Measurements from ENCODE around the gene PCDHGC3.
A peak's percentile ranks its signal among the peaks of the same experiment; 100 is the strongest.

PCDHGC3 gene

DNA sequence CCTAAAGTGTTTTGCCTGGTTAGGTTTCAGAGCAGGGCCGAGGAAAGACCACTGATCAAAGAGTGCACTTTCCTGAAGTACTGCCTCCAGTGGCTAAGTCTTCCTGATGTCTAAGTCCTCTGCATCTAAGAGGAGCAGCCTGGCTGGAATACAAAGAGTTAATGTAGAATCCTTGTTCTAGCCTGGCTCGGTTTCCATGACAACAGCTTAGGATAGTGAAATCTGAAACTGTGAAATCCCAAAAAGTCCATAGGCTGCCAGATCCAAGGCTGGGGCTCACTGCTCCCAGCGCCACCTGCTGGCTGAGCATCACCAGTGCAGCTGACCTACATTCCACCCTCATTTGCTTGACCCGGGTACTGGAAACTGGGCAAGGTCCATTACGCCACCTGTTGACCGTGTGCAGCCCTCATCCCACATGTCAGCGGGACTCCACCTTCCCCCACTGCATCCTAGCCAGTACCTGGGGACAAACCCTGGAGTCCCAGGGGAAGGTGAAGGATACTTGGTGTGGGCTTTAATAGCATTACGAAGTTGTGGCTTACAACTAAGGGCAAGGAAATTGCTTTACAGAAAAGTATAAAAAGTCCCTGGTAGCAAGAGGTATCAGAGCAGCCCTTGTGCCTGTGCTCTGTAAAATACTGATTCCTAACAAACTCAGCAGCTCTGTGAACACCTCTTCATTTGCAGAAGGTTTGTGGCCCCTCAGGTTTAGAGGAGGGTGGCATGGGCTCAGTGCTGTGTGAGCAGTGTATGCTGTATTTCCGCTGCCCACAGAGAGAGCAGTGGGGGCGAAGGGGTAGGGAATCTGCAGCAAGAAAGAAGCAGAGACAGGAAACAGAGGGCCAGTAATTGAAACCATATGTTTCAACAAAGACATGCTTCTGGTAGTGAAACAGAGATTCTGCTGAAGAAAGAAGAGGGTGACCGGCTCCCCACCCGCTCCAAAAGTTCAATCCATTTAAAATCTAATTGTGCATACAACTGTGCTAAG is 49.1 kb downstream of the PCDHGC3 start:
- H3K4me3 ChIP-seq (ENCODE audit: low read length), result peak overlapping the region; percentile 20
- TF ChIP-seq, protein P1, sequence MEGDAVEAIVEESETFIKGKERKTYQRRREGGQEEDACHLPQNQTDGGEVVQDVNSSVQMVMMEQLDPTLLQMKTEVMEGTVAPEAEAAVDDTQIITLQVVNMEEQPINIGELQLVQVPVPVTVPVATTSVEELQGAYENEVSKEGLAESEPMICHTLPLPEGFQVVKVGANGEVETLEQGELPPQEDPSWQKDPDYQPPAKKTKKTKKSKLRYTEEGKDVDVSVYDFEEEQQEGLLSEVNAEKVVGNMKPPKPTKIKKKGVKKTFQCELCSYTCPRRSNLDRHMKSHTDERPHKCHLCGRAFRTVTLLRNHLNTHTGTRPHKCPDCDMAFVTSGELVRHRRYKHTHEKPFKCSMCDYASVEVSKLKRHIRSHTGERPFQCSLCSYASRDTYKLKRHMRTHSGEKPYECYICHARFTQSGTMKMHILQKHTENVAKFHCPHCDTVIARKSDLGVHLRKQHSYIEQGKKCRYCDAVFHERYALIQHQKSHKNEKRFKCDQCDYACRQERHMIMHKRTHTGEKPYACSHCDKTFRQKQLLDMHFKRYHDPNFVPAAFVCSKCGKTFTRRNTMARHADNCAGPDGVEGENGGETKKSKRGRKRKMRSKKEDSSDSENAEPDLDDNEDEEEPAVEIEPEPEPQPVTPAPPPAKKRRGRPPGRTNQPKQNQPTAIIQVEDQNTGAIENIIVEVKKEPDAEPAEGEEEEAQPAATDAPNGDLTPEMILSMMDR (conservative IDR thresholded peaks at IDR 0.05; ENCODE audit: low read length), result peak; percentile 96
- peak; percentile 96 for DNase-seq (ENCODE audit: low read depth)

DNA sequence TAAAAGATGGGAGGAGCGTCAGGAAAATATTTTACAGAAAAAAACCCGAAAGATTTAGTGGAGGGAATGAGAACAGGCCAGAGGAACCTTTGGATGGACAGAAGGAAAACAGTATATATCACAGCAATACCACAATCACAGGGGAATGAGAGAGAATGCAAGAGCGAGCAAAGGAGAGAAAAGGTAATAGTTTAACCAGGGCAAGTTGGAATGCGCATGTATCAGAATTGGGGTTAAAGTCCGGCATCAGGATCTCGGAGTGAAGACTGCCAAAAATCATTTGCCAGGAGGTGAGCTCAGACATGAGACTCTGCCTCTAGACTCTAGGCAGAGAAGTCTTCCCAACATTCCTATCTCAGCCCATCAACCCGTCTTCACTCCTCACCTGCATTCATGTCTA is 49.9 kb downstream of the PCDHGC3 start:
- H3K4me3 ChIP-seq (ENCODE audit: low read length), result no peak overlapping the region

GRCh38 chr5:141527426-141527825 is 51.7 kb downstream of the PCDHGC3 start:
- no peak overlapping the region for H3K4me3 ChIP-seq (ENCODE audit: low read length)
- DNase-seq (ENCODE audit: low read depth), result no peak
- TF ChIP-seq, protein P1 (conservative IDR thresholded peaks at IDR 0.05; ENCODE audit: low read length), result no peak

More for the DNA sequence above, 49.9 kb downstream of the PCDHGC3 start:
- TF ChIP-seq, protein P1 (conservative IDR thresholded peaks at IDR 0.05; ENCODE audit: low read length), result no peak
- DNase-seq (ENCODE audit: low read depth), result no peak
